ENCODE data around the gene BCAM.
"Not testable (repeated sequence)": the region's sequence is repeated elsewhere in the genome, so short reads cannot be mapped to it uniquely, and the experiment has no call there.

The BCAM gene, protein sequence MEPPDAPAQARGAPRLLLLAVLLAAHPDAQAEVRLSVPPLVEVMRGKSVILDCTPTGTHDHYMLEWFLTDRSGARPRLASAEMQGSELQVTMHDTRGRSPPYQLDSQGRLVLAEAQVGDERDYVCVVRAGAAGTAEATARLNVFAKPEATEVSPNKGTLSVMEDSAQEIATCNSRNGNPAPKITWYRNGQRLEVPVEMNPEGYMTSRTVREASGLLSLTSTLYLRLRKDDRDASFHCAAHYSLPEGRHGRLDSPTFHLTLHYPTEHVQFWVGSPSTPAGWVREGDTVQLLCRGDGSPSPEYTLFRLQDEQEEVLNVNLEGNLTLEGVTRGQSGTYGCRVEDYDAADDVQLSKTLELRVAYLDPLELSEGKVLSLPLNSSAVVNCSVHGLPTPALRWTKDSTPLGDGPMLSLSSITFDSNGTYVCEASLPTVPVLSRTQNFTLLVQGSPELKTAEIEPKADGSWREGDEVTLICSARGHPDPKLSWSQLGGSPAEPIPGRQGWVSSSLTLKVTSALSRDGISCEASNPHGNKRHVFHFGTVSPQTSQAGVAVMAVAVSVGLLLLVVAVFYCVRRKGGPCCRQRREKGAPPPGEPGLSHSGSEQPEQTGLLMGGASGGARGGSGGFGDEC

DNA sequence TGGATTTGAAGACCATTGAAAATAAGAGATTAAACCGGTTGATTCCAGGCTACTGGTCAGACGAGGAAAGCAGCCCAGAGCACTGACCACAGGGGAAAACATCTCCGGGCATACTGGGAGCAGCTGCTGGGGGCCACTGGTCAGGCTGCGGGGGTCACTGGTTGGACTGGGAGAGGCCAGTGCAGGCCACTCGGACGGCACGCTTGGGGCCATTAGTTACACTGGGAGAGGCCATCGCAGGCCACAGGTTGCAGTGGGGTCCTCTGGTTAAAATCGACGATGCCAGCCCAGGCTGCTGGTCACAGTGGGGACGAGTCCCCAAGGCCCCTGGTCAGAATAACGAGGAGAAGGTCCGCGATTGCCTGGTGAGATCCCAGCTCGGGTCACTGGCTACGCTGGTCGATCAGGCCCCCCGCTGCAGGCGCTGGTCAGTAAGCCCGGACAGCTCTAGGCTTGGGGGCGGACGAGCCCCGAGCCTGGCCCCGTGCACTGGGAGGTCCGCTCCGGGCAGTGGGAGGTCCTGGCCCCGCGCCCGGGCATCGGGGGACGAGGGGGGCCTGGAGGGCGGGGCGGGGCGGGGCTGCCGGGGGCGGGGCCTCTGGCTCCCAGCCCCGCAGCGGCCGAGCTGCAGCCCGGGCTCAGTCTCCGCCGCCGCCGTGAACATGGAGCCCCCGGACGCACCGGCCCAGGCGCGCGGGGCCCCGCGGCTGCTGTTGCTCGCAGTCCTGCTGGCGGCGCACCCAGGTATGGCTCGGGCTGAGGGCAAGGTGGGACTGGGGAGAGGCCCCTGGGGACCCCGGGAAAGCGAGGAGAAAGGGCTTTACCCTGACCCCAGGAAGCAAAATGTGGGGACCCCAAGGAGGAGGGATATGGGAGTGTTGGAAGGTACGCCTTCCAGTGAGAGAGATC, at the start of gene BCAM:
TSS of gene BCAM (plus strand) at position 641 of the 909 bp plus-strand sequence. CDS start at position 663, 22 bp downstream.
- no peak for DNase-seq

DNA sequence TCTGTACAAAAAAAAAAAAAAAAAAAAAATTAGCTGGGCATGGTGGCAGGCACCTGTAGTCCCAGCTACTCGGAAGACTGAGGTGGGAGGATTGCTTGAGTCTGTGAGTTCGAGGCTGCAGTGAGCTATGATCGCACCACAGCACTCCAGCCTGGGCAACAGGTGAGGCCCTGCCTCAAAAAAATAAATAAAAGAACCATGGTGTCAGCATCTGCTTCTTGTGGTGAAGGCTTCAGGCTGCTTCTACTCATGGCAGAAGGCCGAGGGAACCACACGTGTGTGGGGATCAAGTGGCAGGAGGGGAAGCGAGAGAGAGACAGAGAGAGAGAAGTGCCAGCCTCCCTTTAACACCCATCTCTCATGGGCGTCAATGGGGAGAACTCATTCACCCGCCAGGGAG, 46.9 kb upstream of the BCAM start:
- DNase-seq = peak; percentile 11

DNA sequence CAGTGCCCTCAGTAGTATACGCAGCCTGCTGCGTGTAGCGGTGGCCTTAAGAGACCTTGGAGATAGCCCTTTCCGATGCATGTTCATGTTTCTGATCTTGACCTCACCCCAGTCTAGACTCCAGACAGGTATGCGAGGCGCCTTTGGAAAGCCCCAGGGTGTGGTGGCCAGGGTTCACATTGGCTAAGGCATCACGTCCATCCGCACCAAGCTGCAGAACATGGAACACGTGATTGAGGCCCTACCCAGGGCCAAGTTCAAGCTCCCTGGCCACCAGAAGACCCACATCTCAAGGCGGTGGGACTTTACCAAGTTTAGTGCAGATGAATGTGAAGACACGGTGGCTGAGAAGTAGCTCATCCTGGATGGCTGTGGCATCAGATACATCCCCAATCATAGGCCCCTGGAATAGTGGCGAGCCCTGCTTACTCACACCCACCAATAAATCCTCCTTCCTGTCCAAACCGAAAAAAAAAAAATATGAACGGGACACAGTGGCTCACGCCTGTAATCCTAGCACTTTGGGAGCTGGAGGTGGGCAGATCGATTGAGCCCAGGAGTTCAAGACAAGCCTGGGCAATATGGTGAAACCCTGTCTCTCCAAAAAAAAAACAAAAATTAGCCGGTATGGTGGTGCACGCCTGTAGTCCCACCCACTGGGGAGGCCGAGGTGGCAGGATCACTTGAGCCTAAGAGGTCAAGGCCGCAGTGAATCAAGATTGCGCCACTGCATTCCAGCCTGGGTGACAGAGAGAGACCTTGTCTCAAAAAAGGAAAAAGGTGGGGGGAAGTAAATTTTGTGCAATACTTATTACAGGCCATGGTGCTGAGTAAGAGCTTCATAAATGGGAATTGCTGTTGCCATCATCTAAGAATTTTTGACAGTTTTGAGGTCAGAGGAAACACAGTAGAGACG, 43.6 kb upstream of the BCAM start:
- no peak for DNase-seq

DNA sequence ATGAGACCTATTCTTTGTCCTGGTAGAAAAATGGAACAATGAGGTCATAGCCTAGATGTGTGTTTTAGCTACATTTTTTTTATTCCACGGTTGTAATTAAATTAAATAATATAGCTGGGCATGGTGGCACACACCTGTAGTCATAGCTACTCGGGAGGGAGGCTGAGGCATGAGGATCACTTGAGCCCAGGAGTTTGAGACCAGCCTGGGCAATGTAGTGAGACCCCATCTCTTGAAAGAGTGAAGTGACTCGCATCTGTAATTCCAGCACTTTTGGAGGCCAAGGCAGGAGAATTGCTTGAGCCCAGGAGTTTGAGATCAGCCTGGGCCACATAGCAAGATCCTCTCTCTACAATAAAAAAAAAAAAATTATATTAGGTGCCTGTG, 43.0 kb upstream of the BCAM start:
- no peak for DNase-seq

DNA sequence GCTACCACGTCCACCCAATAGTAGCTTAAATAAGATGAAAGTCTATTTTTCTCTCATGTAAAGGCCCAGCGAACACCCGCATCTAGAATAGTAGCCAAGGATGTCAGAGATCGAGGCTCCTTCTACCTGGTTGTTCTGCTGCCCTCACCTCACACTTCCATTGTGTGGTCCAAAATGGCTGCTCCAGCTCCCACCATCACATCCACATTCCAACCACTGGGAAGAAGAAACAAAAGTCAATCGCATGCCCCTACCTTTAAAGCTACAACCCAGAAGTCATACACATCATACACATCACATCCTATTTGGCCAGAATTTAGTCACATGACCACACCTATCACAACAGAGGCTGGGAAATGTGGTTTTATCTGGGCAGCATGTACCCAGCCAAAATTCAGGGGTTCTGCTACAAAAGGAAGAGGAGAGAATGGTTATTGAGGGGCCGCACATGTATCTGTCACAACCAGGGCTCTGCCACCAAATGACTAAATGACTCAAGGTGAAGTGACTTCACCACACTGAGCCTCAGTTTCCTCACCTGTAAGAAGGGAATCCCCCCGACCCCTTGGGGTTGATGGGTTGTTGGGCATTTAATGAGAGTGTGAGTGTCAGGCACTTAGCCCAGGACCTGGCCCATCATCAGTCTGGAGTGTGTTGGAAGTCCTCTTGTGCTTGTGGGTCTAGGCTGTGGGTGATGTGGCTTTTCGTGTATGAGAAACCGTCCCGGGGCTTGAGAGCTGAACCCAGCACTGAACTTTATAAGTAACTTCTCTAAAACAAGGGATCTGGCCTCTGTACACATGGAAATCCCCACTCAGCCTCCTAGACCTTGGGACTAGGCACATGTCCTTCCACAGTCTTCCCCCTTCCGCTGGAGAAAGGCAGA, 41.4 kb upstream of the BCAM start:
- no peak for DNase-seq

DNA sequence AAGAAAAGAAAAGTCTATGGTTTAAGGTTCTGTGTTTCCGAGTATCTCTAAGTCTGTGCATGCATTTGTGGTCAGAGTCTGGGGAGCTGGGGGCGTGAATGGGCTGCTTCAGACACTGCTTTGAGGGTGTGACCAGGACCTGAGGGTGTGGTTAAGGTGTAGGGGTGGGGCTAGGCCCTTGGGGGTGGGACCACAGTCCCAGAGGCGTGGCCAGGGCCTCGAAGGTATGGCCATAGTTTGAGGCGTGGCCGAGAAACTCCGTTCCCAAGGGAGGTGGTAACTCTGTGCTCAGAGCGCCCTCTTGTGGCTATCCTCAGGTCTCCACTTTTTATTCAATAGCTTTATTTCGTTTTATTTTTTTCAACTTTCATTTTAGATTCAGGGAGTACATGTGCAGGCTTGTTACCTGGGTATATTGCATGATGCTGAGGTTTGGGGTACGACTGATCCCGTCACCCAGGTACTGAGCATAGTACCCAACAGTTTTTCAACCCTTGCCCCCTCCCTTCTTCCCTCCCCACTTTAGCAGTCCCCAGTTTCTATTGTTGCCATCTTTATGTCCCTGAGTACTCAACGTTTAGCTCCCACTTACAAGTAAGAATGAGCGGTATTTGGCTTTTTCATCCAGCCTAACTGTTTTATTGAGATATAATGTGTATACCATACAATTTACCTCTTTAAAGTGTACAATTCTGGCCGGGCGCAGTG, 38.2 kb upstream of the BCAM start:
- DNase-seq = peak; percentile 99

DNA sequence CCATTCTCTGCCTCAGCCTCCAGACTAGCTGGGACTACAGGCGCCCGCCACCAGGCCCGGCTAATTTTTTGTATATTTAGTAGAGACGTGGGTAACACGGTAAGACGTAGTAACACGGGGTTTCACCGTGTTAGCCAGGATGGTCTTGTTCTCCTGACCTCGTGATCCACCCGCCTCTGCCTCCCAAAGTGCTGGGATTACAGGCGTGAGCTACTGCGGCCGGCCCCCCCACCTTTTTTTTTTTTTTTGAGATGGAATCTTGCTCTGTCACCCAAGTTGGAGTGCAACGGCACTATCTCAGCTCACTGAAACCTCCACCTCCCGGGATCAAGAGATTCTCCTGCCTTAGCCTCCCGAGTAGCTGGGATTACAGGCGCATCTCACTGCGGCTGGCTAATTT, 36.8 kb upstream of the BCAM start:
- DNase-seq = not testable (repeated sequence)

DNA sequence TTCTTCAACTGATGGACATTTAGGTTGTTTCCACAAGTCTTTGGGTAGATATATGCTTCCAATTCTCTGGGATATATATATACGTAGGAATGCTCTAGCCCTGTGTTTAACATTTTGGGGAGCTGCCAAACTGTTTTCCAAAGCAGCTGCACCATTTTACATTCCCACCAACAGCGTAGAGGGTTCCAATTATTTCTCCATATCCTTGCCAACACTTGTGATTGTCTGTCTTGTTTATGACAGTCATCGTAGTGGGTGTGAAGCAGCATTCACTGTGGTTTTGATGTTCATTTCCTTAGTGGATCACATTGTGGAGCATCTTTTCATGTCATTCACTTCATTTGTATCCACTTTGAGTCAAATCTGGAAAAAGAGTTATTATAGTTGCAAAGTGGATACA, 35.9 kb upstream of the BCAM start:
- no peak for DNase-seq

DNA sequence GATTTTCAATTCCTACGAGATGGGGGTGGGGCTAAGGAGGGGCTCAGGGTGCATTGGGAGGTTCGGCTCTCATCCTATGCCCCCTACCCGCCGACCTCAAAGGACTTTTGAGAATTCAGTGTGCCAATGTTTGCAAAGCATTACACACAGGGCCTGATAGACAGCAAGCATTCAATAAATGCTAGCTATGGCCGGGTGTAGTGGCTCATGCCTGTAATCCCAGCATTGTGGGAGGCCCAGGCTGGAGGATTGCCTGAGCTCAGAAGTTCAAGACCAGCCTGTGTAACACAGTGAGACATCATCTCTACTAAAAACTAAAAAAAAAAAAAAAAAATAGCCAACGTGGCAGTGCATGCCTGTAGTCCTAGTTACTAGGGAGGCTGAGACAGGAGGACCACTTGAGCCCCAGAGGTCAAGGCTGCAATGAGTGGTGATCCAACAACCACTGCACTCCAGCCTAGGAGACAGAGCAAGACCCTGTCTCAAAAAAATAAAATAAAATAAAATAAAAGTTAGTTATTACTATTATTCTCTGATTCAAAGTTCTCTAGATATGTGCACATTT, 33.1 kb upstream of the BCAM start:
- DNase-seq = no peak

- DNase-seq = no peak
Observed at GRCh38 chr19:44776402-44777096, 32.4 kb upstream of the BCAM start.

GRCh38 chr19:44777715-44778347, 31.1 kb upstream of the BCAM start, which contains the start of gene CBLC:
Gene CBLC, plus strand, starts transcription at chr19:44777890. Its CDS starts 42 bp downstream, at chr19:44777932.
- DNase-seq = no peak

DNA sequence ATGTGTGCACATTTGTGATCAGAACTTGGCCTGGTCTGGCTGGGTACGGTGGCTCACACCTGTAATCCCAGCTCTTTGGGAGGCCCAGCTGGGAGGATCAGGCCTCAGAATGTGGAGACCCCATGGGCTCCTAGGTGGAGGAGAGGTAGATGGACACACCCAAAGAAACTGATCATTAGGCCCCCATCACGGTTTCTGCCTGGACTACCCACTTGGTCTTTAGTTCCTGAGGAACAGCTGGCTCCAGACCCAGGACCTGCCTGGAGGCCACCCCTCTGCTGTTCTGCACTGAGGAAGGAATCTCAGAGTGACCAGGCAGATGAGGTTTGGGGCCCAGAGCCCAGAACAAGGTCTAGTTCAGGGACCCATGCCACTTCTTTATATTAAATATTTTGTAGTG, 29.8 kb upstream of the BCAM start:
- DNase-seq = no peak

DNA sequence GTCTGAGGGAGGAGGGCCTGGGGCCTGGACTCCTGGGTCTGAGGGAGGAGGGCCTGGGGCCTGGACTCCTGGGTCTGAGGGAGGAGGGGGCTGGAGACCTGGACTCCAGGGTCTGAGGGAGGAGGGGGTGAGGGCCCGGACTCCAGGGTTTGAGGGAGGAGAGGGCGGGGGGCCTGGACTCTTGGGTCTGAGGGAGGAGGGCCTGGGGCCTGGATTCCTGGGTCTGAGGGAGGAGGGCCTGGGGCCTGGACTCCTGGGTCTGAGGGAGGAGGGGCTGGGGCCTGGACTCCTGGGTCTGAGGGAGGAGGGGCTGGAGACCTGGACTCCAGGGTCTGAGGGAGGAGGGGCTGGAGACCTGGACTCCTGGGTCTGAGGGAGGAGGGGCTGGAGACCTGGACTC, 27.2 kb upstream of the BCAM start:
- not testable (repeated sequence) for DNase-seq

DNA sequence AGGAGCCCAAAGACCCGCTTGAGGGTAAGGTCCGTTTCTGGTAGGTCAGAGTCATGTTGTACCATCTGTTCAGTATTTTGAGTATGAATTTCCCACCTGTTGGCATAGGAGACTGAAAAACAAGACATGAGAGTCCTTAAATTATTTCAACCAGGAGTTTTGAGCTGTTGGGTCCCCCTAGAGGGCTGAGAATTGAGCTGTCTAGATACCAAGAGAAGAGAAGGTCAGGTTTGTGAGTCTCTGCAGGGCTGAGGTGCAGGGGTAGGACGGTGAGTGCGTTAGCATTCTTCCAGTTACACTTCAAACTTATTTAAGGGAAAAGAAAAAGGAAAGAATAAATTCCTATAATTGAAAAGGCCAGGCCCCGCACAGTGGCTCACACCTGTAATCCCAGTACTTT, 26.2 kb upstream of the BCAM start:
- DNase-seq = no peak

DNA sequence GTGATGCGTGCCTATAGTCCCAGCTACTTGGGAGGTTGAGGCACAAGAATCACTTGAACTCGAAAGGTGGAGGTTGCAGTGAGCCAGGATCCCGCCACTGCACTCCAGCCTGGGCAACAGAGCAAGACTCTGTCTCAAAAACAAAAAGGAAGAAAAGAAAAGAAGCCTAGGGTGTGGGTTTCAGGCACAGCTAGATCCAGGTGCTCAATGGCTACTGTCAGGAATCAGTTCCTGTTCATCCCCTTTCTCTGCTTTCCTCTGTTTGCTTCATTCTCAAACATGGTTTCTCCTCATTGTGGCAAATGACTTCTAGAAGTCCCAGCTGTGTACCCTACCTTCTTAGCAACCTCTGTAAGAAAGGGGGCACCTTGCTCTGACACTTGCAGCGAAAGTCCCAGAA, 25.4 kb upstream of the BCAM start:
- no peak for DNase-seq

DNA sequence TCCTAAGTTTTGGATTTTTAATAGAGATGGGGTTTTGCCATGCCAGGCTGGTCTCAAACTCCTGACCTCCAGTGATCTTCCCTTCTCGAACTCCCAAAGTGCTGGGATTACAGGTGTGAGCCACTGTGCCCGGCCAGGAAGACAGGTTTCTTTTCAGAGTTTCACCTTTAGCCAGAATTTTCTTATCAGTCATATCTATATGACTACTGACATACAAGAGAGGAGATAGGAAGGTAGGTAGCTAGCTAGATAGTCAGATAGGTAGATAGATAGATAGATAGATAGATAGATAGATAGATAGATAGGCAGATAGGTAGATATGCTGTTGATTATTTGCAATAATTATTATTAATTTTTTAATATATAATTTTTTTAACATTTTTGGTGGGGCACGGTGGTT, 23.6 kb upstream of the BCAM start:
- DNase-seq = no peak

- DNase-seq = no peak
Observed at GRCh38 chr19:44785993-44786392, 22.9 kb upstream of the BCAM start.

- DNase-seq = no peak
Observed at GRCh38 chr19:44788971-44789370, 19.9 kb upstream of the BCAM start.

GRCh38 chr19:44789943-44790483, 18.9 kb upstream of the BCAM start:
- DNase-seq = no peak

All from CD4-positive, alpha-beta T cell treated with Interleukin-17A for 1 hour (primary cell).